HG02973 (cell line): ENCODE data around the gene EIF4A2.
"Not testable (repeated sequence)": the region's sequence is repeated elsewhere in the genome, so short reads cannot be mapped to it uniquely, and the experiment has no call there.

Experiments used
- ATAC-seq: cut with Tn5 transposase; IDR thresholded peaks from one replicate; pipeline ENCODE4 v1.9.1; 2021; ENCODE audit warnings: moderate library complexity; ENCODE audit not compliant: unreplicated experiment

The EIF4A2 gene

DNA sequence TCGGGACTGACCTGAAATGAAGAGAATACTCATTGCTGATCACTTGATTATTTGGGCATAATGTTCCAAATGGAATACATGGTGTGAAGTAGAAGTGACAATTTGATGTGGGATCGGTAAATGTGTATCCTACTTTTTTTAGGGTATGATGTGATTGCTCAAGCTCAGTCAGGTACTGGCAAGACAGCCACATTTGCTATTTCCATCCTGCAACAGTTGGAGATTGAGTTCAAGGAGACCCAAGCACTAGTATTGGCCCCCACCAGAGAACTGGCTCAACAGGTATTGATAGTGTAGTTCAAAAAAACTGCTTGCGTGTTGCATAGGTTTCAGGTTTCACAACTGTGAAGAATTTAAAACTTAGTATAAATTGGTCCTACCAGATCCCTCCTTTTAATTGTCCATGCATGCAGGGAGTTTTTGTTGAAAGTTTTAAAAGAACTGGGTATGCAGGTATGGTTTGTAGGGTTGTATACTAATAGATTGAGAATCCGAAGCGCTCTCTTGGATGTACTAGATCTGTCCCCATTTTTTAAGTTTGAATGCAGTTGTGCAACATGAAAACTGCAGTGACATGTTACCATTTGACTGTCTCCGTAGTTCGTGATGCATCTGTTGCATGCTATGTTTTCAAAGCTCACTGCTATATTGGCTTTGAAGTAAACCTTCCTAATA lies 1.6 kb downstream of the EIF4A2 start:
- no peak for ATAC-seq

DNA sequence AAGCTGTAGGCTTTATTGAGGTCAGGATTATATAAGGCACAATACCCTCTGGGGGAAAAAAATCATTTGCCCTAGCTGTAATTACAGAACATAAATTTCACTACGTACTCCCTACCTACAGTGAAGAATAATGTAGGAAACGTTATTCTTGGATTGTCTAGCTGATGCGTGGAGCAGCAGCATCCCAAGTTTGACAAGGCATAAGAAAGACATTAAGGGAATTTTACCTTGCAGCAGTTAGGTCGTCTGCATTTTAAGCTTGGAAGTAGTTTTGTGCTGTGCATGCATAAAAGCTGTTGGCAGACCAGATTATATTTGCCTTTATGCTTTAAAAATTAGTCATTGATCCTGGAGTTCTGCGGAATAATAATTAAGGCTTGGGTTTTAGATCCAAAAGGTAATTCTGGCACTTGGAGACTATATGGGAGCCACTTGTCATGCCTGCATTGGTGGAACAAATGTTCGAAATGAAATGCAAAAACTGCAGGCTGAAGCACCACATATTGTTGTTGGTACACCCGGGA lies 2.2 kb downstream of the EIF4A2 start:
- no peak for ATAC-seq

DNA sequence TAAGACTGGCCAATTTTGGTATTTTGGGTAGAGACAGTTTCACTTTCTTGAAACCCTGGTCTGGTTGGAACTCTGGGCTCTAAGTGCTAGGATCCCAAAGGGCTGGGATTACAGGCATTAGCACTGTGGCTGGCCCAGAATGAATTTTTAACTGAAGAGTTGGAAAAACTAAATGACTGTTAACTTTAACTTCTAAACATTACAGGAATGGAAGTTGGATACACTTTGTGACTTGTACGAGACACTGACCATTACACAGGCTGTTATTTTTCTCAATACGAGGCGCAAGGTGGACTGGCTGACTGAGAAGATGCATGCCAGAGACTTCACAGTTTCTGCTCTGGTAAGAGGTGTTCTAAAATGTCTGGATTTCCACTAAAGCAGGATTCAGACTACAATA lies 3.5 kb downstream of the EIF4A2 start:
- ATAC-seq: no peak

DNA sequence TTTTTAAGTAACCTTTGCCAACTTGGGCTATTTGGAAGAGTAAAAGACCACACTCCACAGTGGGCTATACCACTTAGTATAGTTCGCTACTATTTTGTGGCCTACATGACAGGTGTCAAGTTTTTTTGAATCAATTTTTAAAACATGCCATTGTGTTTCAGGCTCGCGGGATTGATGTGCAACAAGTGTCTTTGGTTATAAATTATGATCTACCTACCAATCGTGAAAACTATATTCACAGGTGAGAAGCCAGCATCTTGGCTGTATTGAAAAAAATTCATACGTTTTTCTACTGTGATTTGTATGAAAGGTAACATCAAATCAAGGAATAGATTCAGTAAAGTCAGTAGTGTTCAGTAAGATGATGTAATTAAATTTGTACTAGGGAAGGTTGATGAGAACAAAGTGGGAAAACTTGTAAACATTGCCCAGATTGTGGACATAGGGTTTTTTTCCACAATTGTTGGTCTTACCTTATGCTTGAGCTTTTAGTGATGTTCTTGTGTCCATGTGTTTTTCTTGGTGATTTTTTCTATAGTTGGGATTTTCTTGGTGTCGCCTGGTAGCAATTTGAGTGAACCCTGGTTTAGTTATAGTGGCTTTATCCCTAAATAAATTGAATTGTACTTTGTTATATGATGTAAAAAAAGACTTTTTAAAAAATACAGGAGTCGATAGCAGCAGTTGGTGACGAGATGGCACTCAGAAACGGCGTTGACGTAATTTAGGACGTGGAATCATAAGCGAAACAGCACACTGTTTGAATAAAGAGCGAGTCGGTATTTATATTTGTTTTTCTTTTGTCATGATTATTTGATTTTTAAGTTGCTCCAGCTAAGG lies 4.5 kb downstream of the EIF4A2 start:
- no peak for ATAC-seq

DNA sequence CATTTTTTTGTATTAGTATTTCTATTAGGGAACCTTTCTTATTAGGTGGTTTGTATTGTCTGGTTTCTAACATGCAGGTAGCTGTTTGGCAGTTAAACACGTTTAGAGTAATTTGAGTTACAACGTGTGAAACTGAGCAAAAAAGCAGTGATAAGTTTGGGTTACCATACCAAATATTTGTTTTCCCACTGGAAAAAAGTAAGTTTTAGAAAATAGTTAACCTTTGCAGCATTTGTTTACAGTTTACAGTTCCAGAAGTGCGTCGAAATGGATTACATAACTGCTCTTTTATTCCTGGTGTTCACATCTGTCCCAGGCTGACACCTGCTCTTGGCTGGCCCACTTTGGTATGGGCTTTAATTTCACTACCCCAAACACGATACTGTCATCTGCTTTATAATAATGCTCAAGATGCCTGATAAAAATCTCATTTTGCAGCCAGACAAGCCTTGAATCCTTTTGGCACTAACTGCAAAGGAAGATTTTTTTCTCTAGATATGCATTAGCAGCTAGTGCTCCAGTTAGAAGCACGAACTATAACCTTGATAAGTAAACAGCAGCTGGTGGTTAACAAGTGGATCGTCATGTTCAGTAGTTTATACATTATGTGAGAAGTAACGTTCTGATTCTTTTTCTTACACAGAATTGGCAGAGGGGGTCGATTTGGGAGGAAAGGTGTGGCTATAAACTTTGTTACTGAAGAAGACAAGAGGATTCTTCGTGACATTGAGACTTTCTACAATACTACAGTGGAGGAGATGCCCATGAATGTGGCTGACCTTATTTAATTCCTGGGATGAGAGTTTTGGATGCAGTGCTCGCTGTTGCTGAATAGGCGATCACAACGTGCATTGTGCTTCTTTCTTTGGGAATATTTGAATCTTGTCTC lies 5.3 kb downstream of the EIF4A2 start:
- no peak for ATAC-seq

DNA sequence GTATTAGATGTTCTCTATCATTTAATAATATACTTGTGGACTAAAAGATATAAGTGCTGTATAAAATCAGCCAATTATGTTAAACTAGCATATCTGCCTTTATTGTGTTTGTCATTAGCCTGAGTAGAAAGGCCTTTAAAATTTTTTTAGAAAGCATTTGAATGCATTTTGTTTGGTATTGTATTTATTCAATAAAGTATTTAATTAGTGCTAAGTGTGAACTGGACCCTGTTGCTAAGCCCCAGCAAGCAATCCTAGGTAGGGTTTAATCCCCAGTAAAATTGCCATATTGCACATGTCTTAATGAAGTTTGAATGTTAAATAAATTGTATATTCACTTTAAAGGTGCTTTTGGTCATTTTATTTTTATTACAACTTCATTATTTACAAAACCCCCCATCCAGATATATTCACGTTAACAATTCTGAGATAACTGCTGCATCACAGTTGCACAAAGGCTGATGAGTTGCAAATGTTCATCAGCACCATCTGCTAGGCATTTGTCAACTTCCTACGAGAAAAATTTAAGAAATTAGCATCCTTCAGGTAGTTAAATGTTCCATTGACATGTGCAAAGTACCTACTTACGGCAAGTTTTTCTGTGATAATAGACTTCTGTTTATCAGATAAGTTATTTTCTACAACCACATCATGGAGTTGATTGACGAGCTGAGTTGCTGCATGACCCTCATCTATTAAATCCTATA lies 6.3 kb downstream of the EIF4A2 start:
- no peak for ATAC-seq

DNA sequence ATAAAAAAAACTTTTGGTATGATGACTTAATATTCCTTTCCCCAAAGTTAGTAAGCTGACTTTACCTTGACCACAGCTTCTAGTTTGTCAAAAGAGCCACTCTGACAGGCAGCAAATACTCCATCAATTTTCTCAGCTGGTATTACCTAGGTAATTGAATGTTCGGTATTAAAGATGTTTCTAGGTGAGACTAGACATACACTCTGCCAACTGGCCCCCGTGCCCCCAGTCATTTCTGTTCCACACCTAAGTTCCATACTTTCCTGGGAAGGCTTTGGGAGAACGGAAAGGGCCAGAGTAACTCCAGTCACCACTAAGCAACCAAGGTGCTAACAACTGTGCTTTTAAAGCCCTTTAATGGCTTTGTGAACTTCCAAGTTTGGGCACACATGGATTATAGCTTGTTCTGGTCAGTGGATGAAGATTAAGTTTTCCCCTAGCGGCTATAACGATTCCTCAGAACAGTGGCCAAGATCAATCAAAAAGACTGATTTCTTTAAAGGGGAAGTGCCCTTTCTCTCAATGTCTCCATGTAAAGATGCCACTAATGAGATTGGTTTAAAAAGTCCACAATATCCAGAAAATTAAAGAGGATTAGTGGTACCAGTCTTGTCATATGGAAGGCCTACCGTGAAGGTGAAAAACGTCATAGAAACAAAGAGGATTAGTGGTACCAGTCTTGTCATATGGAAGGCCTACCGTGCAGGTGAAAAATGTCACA lies 7.0 kb downstream of the EIF4A2 start:
- ATAC-seq: no peak

DNA sequence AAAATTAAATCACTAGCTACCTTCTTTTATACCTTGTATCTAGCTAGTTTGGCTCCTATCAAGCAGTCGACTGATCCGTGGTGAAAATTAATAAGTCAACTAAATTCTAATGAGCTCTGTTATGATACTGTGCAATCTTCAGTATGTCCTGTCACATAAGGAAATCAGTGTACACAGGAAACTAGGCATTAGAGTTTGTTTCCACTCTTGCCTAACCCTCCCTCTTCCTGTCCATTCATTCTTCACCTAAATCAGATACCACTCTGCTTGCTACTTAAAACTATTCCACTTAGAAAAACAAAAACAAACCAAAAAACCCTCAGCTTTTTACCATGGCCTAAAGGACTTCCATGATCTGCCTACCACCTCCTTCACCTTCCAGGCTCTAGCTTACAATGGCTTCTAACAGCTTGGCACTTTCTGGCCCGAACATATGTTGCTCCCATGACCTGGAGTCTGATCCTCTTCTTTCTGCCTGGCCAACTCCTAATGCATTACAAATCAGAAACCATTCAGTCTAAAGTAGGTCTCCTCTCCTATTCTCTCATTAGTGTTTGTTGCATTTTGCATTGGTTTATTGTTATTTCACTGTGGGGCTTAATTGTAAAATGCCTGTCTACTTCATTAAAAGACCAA lies 15.0 kb downstream of the EIF4A2 start:
- ATAC-seq: no peak

DNA sequence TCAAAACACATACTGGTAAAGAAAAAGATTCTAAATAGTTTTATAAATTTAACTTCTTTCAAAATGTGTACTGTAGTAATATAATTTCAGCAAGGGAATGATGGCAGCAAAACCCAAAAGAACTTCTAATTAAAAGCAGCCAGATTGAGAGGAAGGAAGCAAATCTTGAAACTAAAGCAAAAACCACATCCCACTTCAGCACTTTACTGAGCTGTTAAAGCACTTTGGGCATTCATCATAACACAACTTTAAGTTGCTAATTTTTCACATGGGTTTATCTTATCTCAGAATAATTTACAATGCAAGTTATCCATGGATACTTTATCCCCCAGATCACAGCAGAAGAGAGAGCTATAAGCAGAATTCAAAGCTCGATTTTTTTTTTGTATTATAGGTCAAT lies 16.9 kb downstream of the EIF4A2 start:
- ATAC-seq: no peak

DNA sequence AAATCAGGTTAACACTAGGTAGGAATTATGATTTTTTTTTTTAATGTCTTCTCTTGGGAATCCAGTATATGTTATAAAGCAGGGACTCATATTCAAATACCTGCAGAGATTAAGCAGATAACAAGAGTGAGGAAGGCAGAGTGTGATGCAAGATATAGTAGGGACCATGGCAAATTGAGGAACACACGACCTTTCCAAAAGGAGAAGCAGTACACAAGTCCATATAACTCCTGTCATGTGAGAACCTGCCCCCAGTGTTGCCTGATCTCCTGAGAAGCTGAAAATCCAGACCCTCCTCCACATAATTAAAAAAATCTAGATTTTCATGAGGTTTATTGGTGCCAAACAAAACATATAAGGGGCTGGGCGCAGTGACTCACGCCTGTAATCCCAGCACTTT lies 19.3 kb downstream of the EIF4A2 start:
- ATAC-seq: no peak

DNA sequence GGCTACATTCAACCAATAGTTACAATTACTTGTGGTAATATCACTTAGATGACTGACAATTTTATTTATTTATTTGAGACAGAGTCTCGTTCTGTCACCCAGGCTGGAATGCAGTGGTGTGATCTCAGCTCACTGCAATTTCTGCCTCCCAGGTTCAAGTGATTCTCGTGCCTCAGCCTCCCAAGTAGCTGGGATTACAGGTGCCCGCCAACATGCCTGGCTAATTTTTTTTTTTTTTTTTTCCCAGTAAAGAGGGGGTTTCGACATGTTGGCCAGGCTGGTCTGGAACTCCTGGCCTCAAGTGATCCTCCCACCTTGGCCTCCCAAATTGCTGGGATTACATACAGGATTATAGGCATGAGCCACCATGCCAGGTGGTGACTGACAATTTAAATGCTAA lies 20.1 kb downstream of the EIF4A2 start:
- ATAC-seq: not testable (repeated sequence)

DNA sequence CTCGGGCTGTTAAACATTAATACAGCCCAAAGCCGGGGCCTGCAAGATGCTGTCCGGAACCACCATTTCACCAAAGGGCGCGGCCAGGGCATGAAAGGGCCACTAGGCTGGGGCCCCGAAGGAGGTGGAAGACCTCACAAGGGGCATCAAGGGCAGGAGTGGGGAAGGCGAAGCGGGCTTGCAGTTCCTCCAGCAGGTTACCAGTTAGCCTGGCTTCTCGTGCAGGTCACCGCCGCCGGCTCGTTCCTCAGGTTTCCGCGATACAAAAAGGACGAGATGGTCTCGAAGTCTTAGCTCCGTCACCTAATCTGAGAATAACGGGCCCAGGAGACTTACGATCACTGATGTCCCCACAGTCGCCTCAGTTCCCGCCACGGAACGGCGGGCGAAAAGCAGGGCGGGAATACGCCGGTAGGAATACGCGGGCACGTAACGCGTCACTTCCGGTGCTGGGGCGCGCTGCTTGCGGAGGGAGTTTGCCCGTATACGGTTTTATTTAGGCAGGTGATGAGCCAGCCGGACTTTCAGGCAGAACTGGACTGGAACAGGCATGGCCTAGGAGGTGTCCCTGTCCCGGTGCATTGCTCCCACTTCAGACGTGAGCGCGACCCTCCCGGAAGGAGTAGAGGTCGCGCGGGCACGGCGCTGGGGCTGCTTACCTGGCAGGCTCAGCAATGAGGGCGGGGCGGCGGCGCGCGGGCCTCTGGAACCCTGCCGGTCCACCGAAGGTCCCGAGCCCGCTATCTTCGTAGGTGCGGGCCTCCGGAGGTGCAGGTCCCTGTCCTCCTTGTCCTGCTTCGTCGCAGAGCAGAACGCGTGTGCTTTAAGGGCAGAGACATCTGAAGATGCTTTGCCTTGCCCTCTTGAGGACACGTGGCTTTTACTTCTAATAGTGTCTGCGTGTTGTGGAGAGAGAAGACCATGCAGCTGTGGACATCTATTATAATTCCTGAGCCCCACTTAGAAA lies 23.0 kb downstream of the EIF4A2 start, which contains the start of gene RFC4:
Gene RFC4 (minus strand): TSS at position 394 of the 967 bp plus-strand sequence. CDS start 1,769 bp downstream, outside the sequence.
- ATAC-seq: peak; percentile 89

DNA sequence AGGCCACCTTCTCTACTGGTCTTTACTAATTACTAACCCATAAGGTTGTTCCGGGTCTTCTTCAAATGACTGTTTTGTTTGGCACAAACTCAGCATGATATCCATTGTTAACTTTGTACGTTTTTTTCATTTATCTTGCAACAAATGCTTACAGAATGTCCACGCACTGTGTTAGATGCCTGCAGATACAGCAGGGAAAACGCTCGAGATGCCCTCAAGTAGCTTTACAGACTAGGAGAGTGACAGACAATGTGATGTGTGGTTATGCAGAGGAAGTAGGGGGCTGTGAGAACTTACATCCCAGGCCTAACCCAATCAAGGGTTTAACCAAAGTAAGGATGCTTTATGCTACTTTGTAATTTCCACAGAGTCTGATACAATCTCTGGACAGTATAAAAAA lies 23.9 kb downstream of the EIF4A2 start:
- no peak for ATAC-seq

DNA sequence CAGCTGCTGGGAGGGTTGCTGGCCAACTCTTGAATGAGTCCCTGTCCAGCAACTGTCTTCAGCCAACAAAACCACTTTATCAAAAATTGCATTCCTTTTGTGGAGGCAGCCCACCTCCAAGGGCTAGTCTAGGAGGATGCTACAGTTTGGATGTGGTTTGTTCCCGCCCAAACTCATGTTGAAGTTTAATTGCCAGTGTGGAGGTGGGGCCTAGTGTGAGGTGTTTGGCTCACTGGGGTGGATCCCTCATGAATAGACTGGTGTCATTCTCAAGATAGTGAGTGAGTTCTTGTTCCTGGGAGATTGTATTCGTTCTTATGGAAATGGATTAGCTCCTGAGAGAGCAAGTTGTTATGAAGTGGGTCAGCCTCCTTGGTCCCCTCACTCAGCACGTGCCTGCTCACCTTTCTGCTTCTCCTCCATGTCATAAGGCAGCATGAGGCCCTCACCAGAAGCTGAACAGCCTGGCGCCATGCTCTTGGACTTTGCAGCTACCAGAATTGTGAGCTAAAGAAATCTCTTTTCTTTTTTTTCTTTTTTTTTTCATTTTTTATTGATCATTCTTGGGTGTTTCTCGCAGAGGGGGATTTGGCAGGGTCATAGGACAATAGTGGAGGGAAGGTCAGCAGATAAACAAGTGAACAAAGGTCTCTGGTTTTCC lies 27.1 kb downstream of the EIF4A2 start:
- ATAC-seq: no peak

DNA sequence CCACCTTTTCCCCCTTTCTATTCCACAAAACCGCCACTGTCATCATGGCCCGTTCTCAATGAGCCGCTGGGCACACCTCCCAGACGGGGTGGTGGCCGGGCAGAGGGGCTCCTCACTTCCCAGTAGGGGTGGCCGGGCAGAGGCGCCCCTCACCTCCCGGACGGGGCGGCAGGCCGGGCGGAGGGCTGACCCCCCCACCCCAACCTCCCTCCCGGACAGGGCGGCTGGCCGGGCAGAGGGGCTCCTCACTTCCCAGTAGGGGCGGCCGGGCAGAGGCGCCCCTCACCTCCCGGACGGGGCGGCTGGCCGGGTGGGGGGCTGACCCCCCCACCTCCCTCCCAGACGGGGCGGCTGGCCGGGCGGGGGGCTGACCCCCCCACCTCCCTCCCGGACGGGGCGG lies 27.9 kb downstream of the EIF4A2 start:
- not testable (repeated sequence) for ATAC-seq

DNA sequence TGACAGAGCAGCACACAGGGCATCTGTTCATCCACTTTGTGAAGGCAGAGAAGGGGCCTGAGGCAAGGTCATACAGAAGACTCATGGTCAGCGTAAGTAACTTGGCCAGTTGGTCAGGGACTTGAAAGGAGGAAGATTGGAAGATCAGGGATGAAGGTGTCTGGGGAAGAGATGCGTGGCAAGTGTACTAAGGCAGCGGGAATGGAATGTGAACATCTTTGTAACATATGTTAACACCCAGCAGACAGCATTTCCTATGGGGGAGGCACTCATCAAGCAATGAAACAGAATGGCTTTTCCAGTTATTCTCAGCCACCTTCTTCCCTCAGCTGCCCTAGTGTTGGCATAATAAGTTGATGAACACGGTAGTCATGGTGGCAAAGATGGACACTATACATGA lies 30.7 kb downstream of the EIF4A2 start:
- ATAC-seq: no peak

DNA sequence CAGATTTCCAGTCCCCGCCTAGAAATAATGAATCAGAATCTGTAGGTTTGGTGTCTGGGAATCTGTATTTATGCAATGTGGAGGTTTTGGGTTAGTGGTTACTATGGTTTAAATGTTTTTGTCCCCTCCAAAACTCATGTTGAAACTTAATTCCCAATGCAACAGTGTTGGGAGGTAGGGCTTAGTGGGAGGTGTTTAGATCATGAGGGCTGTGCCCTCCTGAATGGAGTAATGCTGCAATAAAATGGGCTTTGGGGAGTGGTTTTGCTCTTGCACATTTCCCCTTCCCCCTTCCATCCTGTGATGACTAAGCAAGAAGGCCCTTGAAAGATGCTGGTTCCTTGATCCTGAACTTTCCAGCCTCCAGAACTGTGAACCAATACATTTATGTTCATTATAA lies 32.1 kb downstream of the EIF4A2 start:
- no peak for ATAC-seq

DNA sequence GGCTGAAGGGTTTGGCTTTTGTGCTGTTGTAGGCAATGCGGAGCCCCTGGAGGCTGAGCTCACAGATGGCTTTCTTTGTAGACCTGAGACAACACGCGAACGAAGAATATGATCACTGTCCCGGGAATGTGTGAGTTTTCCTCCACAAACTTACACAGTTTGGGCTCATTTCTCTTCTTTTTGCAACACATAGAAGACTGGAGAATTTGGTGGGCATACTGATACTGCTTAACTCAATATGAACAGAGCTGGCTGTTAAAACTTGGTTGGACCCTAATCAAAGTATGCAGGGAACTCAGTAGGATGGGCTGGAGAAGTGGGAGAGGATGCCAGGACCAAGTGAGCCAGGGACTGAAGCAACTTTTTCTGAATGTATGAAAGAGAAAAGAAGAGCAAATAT lies 35.1 kb downstream of the EIF4A2 start:
- no peak for ATAC-seq
